ENCODE data around the gene LPP.

Gene LPP

DNA sequence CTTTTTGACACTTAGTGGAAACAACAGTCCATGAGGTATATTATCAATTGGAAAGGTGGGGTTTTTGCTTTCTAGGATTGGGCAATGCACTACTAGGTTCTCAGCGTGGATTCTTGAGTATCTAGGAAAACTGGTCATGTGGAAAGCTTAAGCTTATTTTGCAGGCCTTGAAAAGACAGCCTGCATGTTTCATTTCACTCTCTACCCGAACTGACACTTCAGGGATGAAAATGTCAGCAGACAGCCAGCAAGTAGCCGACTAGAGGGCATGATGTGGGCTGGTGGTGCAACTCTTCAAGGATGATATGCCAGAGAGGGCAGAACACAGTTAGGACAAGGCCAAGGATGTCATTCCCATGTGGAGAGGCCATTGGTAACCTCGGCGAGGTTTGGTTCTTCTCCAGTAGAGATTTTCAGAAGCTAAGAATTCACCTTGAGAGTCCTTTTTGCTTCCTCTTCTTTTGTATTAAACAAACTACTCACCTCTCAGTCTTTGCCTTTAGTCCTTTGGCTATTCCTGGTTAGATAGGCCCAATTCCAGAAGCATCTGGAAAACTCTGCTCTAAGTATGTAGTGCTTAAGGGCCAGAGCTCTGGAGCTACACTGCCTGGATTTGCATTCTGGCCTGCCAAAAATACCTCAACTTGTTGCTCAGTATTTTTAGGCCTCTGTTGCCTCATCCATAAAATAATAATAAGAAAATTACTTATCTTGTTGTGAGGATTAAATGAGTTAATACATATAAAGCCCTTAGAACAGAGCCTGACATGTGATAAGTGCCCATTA is 17.9 kb downstream of the LPP start:
- no peak for DNase-seq

DNA sequence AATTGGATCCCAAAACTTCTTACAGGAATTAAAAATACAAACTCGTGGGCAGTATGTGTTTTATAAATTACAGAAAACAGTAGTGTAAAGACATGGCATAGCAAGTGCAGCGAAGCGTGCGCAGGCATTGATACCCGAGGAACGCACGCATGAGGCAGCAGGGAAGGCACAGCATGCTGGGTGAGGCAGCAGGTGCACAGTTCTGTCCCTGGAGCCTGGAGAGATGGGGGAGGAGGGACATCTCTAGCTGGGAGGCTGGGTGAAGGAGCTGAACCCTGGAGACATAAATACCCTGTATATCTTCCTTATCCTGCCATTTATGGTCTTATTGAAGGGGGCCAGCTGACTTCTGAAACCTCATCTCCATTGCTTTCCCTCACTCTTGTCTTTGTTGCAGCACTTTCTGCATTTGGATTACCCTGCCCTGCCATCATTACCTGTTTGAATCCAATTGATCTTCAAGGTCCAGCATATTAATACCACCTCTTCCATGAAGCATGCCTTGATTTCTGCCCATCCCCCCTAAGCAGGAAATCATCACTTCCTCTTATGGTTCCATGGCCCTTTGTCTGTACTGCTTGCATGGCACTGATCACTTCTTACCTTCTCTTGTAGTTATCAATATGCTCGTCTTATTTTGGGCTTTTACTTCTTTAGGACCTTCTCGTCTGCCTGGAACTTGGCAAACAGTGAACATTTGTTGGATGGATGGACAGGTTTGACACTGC is 20.5 kb downstream of the LPP start:
- no peak for DNase-seq

DNA sequence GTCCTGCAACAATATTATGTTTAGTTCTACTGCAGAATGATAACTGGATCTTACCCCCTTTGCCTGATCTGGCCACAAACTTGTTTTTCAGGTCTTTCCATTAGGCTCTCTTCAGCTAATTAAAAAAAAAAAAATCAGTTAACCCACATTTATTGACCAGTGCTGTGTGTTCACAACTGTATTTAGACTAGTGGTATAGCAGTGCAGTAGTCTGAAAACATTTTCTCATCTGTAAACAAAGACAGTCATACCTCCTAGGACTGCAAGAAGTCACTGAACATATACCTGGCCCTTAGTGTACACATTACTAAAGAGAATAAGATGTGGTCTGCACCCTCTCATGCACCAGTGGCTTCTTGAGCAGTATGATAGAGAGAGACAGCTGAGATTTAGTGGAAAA is 22.5 kb downstream of the LPP start:
- no peak for DNase-seq

DNA sequence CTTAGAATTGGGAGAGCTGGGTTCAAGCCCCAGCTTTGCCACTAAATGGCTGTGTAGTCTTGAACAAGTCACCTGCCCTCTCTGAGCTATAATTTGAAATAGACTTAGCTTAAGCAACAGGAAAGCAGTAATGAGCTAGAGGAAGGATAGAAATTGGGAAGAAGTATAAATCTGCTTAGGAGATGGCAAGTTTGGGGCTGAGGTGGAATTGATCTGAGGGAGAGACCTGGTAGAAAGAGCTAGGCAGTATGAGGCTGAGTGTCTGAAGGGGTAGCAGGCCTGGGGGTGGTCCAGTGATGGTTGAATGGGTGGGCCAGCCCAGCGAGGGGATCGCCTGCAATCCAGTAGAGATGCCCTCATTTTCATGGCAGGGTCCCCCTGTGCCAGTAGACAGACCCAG is 22.9 kb downstream of the LPP start:
- no peak for DNase-seq

DNA sequence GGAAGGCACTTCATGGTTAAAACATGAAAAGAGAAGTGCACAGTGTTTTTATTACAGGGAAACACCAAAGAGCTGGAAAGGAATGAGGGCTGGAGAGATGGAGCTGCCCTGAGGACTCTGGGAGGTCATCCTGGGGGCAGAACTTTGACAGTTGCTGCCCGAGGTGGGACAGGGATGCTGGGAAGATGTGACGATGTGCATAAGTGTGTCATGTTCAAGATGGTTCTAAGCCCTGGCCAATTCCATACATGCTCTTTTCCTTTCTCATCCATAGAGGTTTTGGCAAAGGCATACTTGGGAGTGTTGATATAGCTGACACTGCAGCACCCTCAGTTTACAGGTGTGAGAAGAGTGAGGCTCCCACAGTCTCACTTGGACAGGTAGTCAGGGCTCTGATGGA is 23.8 kb downstream of the LPP start:
- no peak for DNase-seq

DNA sequence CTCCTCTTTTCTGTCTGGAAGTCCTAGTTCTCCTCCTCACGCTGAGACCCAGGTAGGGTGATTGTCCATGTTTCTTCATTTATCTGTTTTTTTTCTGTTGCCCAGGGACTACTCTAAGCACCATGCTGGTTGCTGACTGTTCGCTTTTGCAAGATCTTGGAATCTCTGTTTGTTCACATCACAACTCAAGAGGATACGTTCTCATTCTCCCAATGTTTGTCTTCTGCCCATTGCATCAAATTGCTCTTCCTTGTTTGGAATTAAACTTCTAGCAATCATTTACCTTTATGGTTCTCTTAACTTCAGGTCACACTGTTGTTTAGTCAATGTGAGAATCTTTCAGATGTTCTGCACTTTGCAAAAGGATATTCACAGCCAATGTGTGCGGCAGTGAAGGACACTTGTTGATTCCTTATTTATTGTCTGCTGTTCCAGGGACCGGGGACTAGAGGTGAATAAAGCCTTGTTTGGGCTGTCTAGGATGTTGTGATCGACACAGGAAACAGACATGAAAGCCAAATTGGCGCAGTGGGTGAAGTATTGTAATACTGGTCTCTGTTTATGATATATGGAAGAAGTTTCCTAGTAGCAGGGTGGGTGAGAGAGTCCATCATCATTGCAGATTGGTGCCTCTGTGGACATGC is 24.5 kb downstream of the LPP start:
- DNase-seq, result no peak

DNA sequence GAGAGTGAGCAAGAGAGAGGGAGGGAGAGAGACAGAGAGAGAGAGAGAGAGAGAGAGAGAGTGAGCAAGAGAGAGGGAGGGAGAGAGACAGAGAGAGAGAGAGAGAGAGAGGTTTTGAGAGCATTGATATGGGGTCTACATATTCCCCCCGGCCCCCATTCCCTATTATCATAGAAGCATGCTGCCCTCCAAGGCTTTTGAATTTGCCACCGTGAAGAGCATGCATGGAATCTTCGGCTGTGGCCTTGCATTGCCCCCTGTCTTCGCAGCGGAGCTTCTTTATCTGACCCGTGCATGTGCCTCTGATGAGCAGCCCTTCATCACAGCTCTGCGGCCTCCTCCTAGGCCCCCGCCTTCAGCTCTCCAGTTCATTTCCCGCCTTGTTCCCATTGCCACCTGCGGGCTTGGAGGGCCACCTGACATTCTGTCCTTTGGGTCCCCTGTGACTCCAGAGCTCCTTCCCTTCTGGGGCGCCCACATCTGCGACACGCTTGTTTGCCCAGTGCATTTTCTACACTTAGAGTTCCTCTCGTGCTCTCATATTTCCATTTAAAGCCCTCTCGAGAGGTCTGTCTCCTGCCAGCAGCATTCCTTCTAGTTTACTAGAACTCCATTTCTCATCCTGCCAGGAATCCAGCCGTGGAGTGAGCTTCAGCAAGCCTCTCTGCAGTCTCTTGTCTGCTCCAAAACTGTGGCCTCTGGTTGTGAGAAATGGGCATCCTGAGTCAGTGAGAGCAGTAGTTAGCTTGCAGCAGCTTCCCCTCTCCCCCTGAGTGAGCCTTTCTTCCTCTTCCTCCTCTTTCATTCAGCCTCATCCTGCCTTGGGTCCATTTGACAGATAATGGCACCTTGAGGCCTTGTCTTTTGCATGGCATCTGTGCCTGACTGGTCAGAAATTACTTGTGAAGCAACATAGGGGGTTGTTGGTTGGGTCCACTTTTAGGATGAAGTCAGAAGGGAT is 25.3 kb downstream of the LPP start:
- no peak for DNase-seq

DNA sequence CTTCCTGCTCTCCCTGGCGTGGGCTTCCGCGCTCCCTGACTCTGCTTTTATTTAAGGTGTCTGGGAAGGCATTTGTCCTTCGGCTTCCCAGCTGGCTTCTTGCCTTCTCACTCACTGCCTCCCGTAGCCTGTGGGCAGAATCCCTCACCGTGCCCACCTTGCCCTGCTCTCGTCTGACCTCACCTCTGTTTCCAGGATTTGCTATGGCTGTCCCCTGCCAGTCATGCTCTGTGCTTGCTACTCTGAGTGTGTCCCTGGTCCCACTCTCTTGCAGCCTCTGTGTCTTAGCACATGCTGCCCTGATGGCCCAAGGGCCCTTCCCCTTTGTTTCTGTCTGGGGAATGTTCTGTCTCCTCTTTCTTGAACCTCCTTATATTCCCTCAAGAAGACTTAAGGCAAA is 26.2 kb downstream of the LPP start:
- no peak for DNase-seq

DNA sequence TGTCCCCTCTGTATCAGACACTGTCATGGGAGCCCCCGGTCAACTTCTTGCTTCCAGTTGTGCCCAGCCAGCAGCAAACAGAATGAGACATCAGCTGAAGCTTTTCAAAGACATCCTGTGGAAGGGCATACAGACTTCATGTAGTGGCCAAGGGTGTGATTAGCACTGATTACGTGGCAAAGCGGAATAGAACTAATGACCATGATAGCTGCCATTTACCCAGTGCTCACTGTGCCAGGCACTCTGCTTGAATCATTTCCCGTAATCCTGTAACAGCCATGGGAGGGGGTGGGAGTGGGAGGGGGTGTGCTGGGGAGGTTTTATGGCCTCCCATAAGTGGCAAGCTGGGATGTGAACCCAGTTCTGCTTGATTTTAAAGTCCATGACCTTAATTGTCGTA is 29.5 kb downstream of the LPP start:
- DNase-seq, result no peak

DNA sequence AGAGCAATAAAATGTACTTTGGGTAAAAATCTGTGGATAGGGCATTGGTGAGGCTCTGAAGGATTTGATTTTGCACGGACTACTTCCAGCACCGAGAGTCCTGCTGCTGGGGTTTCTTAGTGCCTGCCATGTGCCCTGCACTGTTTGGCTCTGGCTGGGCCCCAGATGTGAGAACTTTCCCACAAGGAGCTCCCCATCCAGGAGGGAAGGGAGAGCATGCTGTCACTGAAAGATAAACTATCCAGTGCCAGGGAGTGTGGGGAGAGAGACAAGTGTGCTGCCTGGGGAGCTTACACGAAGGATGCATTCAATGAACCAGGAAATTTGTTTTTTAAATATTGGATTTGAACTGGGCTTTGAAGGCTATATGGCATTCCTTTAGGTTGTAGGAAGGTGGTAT is 30.2 kb downstream of the LPP start:
- no peak for DNase-seq

DNA sequence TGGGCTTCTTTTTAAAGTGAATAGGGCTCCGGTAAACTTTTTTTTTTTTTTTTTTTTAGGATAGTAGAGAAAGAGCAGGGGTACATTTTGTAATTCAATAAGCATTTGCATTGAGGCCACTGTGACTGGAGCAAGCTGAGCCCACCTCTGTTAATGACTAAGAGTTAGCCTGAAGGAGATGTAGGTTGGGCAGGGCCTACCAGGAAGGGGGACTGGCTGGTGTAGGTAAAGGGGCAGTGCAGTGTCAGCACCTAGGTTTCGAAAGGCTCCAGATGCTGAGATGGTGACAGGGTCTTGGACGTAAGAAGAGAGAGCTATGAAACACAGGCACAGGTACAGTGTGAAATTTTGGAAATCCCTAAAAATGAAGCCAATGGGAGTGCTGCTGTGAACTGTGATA is 30.7 kb downstream of the LPP start:
- DNase-seq, result no peak

DNA sequence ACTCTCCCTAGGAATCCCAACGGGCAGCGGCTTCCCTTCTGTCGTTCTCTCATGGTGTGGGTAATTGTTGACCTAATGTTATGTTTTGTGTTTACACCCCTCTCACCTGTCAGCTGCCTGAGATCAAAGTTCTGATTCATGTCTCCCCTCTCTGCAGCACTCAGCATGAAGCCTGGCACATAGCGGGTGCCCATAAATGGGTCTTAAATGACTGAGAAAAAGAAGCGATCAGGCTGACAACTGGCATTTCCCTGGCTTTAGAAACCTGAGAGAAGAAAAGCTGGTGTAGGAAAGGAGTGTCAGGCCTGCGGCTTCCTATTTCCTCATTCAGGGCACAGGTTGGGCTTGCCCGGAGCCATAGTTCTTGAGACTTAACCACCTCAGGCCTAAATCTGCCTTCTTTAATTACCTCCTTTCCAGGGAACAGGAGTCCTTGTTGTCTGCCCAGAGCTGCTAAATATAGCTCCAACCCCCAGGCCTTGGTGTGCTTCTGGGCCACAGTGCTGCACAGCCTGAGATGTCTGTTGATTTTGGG is 31.8 kb downstream of the LPP start:
- DNase-seq, result no peak

DNA sequence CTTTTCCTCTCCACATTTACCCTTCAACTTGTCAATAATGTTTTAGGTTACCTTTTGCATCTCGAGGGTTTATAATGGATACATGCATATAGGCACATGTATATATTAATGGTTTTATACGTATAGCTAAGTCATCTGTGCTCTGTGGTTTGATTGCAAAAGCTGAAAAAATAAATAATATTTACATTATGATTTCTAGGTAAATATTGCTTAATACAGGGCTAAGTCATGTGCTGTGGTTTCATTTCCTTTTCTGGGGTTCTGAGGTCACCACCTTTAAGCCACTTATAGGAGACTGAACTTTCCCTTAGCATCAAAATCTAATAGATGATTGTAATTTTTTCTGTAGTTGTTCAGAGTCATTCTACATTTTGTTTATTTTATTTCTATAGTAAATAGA is 33.1 kb downstream of the LPP start:
- DNase-seq, result peak; percentile 60 to 75 (median 69)

DNA sequence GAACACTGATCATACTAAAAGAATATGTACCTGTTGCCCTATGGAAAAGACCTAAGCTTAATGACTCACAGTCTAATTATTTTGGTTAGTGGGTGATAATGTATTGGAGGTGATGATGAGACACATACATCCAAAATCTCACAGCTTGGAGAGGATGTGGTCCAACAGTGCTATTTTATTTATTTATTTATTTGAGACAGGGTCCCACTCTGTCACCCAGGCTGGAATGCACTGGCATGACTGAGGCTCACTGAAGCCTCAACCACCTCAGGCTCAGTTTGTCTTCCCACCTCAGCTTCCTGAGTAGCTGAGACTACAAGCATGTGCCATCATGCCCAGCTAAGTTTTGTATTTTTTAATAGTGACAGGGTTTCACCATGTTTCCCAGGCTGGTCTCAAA is 35.0 kb downstream of the LPP start:
- DNase-seq, result no peak

DNA sequence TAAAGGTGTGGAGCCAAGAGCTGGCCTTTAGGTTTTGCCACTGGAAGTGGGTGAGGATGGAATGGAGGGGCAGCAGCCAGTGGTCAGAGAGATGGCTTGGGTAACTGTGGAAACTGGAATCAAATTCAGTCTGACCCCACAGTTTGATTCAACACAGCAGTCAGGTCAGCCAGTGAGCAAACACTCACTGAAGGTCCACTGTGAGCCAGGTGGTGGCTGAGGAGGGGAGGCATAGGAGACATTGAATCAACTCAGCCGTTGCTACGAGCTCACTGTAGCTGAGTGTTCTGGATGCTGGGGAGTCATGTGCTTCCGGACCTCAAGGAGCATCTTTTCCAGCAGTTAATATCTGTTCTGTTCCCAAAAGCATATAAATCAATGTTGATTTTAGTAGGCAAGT is 37.5 kb downstream of the LPP start:
- DNase-seq, result no peak

DNA sequence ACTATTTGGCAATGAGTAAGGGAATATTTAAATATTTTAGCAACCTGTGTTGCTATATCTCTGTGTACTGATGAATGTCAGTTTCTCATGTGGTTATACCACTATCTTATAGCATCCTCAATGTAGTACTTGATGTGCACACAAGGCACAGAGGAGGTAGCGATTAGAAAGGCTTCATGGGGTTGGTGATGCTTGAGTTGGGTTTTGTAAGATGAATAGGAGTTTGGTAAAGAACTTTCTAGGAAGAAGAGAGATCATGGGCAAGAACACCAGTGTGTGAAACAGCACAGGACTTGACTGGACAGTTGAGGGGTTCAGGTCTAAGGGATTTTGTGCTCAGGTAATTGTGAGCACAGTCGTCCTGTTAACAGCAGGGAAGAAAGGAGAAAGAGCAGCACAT is 38.1 kb downstream of the LPP start:
- DNase-seq, result no peak

DNA sequence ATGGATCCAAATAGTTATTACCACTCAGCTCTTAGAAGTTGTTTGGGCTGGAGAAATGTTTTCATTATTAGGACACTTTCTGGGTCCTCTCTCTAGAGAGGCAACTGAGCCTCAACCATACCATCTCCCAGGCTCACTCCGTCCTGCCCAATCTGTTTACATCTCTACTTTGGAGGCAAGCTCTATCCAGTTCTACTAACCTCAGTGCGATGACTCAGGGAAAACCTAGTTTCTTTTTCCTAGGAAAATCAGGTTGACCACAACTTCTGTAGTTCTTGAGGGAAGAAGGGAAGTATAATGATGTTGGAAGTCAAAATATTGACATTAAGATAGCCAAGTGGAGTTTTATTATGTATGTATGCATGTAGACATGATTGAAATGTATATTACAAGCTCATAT is 40.4 kb downstream of the LPP start:
- peak; percentile 34 to 54 (median 39) for DNase-seq

DNA sequence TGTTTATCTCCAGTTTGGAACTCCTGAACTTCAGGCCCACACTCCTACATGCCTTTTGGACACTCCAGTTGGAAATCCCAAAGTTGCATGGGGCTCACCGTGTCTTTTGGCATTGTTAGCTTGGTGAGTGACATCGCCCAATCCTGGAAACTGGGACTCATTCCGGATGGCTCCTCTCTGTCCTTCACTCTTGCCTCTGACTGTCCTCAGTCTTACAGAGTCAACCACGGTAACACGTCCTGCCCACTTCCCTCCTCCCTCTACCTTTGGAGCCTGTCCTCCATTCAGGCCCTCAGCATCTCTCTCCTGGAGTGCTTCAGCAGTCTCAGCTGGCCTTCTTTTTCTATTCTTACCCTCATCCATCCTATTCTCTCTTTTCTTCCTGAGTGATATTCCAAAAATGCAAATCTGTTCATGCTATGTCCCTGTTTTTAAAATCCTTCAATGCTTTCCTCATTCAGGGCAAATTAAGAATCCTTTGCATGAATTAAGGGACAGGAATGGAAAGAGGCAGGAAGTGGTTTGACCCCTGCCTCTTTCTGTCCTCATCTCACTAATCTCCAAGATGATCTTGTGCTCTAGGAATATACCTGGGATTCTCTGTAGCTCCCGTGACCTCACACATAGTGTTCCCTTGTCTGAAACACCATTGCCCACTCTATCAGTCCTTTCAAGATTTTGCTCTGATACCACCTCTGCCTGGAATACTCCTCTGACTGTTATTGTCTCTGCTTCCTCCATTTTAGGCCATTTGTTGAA is 42.5 kb downstream of the LPP start:
- no peak for DNase-seq

DNA sequence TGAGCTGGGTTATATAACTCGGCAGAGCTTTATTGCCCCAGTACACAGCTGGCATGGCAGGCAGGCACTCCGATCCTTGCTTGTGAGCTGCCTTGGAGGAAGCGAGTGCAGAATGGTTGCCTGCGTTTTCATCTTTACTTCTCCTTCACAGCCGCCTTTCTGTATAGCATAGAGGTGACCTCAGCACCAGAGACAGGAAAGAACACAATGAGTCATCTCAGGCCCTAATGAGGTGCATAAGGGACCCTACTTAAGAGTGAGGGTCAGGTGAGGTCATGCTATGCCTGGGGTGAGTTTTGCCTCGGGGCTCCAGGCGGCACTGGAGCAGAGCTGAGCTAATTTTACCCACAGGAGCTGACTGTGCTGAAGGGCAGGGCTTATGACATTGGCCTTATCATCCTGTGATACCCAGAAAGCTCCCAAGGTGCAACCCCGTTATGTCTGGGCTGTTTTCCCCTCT is 43.5 kb downstream of the LPP start:
- DNase-seq, result peak; percentile 52 to 61 (median 54)

DNA sequence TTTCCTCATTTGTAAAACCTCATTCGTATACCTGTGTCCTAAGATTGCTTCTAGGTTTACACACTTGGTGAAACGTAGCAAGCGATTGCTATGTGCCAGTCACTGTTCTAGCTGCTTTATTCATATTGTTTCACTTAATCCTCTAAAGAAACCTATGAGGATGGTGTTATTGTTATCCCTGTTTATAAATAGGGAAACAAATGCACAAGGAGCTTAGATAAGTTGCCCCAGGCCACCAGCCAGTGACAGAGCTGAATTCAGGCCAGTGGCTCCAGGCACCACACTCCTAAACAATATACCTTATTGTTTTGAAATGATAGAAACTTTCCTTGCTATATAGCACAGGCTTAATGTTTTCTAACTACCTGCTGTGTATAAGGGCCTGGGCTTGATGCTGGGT is 44.0 kb downstream of the LPP start:
- no peak for DNase-seq

DNA sequence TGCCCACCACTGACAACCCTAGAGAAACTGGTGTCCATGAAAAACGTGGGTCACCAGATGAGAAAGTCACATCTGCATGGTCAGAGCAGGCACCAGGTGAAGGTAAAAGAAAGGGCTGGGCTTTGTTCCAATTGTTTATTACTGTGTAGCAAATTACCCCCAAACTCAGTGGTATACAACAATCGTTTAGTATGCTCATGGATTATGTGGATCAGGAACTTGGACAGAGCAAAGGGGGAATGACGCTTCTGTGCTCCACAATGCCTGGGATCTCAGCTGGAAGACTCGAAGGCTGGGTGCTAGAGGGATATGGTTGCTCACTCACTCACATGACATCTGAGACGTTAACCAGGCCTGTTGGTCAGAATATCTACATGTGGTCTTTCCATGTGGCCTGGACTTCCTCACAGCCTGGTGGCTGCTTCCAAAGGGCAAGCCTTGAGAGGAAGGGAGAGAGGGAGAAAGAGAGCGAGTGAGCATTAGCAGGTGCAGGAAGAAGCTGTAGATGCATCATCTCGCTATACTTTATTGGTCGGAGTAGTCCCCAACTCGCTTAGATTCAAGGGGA is 44.9 kb downstream of the LPP start:
- no peak for DNase-seq

All from suppressor macrophage treated with lipopolysaccharide for 1 hour (primary cell).